Hepatocyte (in vitro differentiated cells): ENCODE results near the gene TRMT1. TPM values are rescaled to one million over a fixed set of nuclear protein-coding genes. Genes with fewer than 3 reads are reported as not detected.

ENCODE experiments used
- DNase-seq: peaks from one replicate; pipeline ENCODE4 v3.0.0-alpha.2; 2016; ENCODE audit warnings: low spot score
- H2AFZ ChIP-seq: fragments of 200-600 bp; sonication (generic); 2 replicates; pipeline ENCODE4 v1.6.0; 2016; ENCODE audit warnings: antibody characterized with exemption, mild to moderate bottlenecking
- H3K27ac ChIP-seq: fragments of 200-600 bp; sonication (generic); 2 replicates; pipeline ENCODE4 v1.5.1; 2016; ENCODE audit warnings: mild to moderate bottlenecking
- H3K27me3 ChIP-seq: fragments of 200-600 bp; sonication (generic); 2 replicates; pipeline ENCODE4 v1.6.1; 2016
- H3K36me3 ChIP-seq: fragments of 200-600 bp; sonication (generic); replicated peaks from 2 replicates; pipeline ENCODE4 v1.5.1; 2016; ENCODE audit warnings: low read depth; ENCODE audit not compliant: insufficient read depth
- H3K4me1 ChIP-seq: fragments of 200-600 bp; sonication (generic); 2 replicates; pipeline ENCODE4 v1.5.1; 2016; ENCODE audit warnings: mild to moderate bottlenecking, moderate library complexity; ENCODE audit not compliant: insufficient read depth
- H3K4me2 ChIP-seq: fragments of 200-600 bp; sonication (generic); 2 replicates; pipeline ENCODE4 v1.6.0; 2016
- H3K4me3 ChIP-seq: fragments of 200-600 bp; sonication (generic); 2 replicates; pipeline ENCODE4 v1.5.1; 2016; ENCODE audit warnings: mild to moderate bottlenecking
- H3K79me2 ChIP-seq: fragments of 200-600 bp; sonication (generic); 2 replicates; pipeline ENCODE4 v1.6.0; 2017; ENCODE audit warnings: mild to moderate bottlenecking
- H3K9me2 ChIP-seq: fragments of 200-600 bp; sonication (generic); replicated peaks from 2 replicates; pipeline ENCODE4 v1.6.0; 2017; ENCODE audit warnings: mild to moderate bottlenecking; ENCODE audit not compliant: insufficient read depth
- H3K9me3 ChIP-seq: fragments of 200-600 bp; sonication (generic); 2 replicates; pipeline ENCODE4 v1.5.1; 2016; ENCODE audit warnings: low read depth, mild to moderate bottlenecking
- H4K20me1 ChIP-seq: fragments of 200-600 bp; sonication (generic); 2 replicates; pipeline ENCODE4 v1.6.0; 2016; ENCODE audit warnings: mild to moderate bottlenecking; ENCODE audit not compliant: insufficient read depth, poor library complexity, severe bottlenecking
- CTCF ChIP-seq: fragments of 200-600 bp; sonication (generic); IDR thresholded peaks from 2 replicates; pipeline ENCODE4 v1.5.1; 2016; ENCODE audit warnings: antibody characterized with exemption, mild to moderate bottlenecking; ENCODE audit not compliant: poor library complexity
- EZH2 ChIP-seq: fragments of 200-600 bp; sonication (generic); IDR thresholded peaks from 2 replicates; pipeline ENCODE4 v1.6.1; 2016; ENCODE audit warnings: antibody characterized with exemption, mild to moderate bottlenecking, borderline replicate concordance
- EZH2phosphoT487 ChIP-seq: fragments of 200-600 bp; sonication (generic); IDR thresholded peaks from one replicate; pipeline ENCODE4 v1.6.1; 2018; ENCODE audit warnings: antibody characterized with exemption, mild to moderate bottlenecking, low read depth, moderate library complexity; ENCODE audit not compliant: unreplicated experiment, severe bottlenecking
- WGBS: methylation state at CpG from one replicate; pipeline ENCODE4 v1.1.6; 2016; ENCODE audit warnings: low lambda C conversion rate; ENCODE audit errors: missing lambda C conversion rate; 5-methylcytosine and 5-hydroxymethylcytosine counted together
- polyA plus RNA-seq: library from polyadenylated mRNA; unstranded; fragments of >200 nt; fragmentation: Nextera tagmentation; extraction: Ambion mirVana; gene quantifications from 2 replicates; pipeline ENCODE4 v1.2.1, GENCODE V29; 2016
- total RNA-seq: library from RNA; depleted of rRNA; stranded (reverse); fragments of >200 nt; gene quantifications from 2 replicates; pipeline ENCODE4 v1.2.3, GENCODE V29; 2014

TRMT1 gene
- total and polyA plus RNA-seq, 2 experiments from 2014 or later: 31.2 to 33.4 TPM

- Histone ChIP-seq H3K9me3 (no peaks in the 10 kb centered on the region), H3K9me2 (no peaks in the 10 kb centered on the region), H3K4me2 (no peak overlapping the region), H3K27me3 (peaks cover 4% of the 10 kb centered on the region), H3K79me2 (no peaks in the 10 kb centered on the region), H4K20me1 (no peaks in the 10 kb centered on the region), H3K36me3 (no peaks in the 10 kb centered on the region), H3K4me1 (peaks cover 49% of the 10 kb centered on the region), H2AFZ (no peak overlapping the region), H3K27ac (peak overlapping the region; percentile 88), H3K4me3 (no peak overlapping the region)
- no peak for TF ChIP-seq EZH2
- TF ChIP-seq EZH2phosphoT487: no peak
- no peak for TF ChIP-seq CTCF
- WGBS: 61% methylated on average over 11 of the region's 11 CpGs
- no peak for DNase-seq
These were observed 39.3 kb downstream of the TRMT1 start for GRCh38 chr19:13077240-13077639.

- no peaks in the 10 kb centered on the region for H3K9me3 ChIP-seq
- H3K36me3 ChIP-seq: no peaks in the 10 kb centered on the region
- no peaks in the 10 kb centered on the region for H3K79me2 ChIP-seq
- H2AFZ ChIP-seq: no peak overlapping the region
- no peaks in the 10 kb centered on the region for H3K9me2 ChIP-seq
- no peaks in the 10 kb centered on the region for H4K20me1 ChIP-seq
- no peak overlapping the region for H3K4me2 ChIP-seq
- peaks cover 4% of the 10 kb centered on the region for H3K27me3 ChIP-seq
- WGBS: 71% methylated on average over 6 of the region's 6 CpGs
- no peak overlapping the region for H3K4me3 ChIP-seq
- no peak for TF ChIP-seq EZH2
- TF ChIP-seq EZH2phosphoT487: no peak
- TF ChIP-seq CTCF: no peak
- peaks cover 44% of the 10 kb centered on the region for H3K4me1 ChIP-seq
- no peak for DNase-seq
- H3K27ac ChIP-seq: peak overlapping the region; percentile 88
These were observed 39.8 kb downstream of the TRMT1 start for GRCh38 chr19:13076787-13077186.

- no peak for TF ChIP-seq EZH2phosphoT487
- no peak for TF ChIP-seq CTCF
- TF ChIP-seq EZH2: no peak
- Histone ChIP-seq H3K4me3 (no peak overlapping the region), H4K20me1 (no peaks in the 10 kb centered on the region), H3K9me2 (no peaks in the 10 kb centered on the region), H3K36me3 (no peaks in the 10 kb centered on the region), H3K79me2 (no peaks in the 10 kb centered on the region), H3K9me3 (no peaks in the 10 kb centered on the region), H3K27ac (peak overlapping the region; percentile 88), H2AFZ (no peak overlapping the region), H3K4me1 (peaks cover 42% of the 10 kb centered on the region), H3K4me2 (no peak overlapping the region), H3K27me3 (peaks cover 4% of the 10 kb centered on the region)
- no peak for DNase-seq
- WGBS: 78% methylated on average over 8 of the region's 8 CpGs
These were observed 40.2 kb downstream of the TRMT1 start for GRCh38 chr19:13076320-13076719.

GRCh38 chr19:13074378-13074777 lies 42.2 kb downstream of the TRMT1 start:
- 83% methylated on average over 4 of the region's 4 CpGs for WGBS
- no peak overlapping the region for H3K4me3 ChIP-seq
- no peaks in the 10 kb centered on the region for H3K36me3 ChIP-seq

More at GRCh38 chr19:13074378-13074777, 42.2 kb downstream of the TRMT1 start:
- Histone ChIP-seq H4K20me1 (no peaks in the 10 kb centered on the region), H3K79me2 (no peaks in the 10 kb centered on the region), H3K27me3 (peaks cover 4% of the 10 kb centered on the region), H3K4me2 (no peak overlapping the region), H3K27ac (no peak overlapping the region), H3K4me1 (peaks cover 40% of the 10 kb centered on the region), H3K9me2 (no peaks in the 10 kb centered on the region), H2AFZ (no peak overlapping the region), H3K9me3 (no peaks in the 10 kb centered on the region)
- TF ChIP-seq EZH2 (no peak), CTCF (no peak), EZH2phosphoT487 (no peak)
- no peak for DNase-seq
